ENCODE data around the gene LRRC37B.
"Not testable (repeated sequence)": the region's sequence is repeated elsewhere in the genome, so short reads cannot be mapped to it uniquely, and the experiment has no call there.

The LRRC37B gene

GRCh38 chr17:32006957-32007462 lies at the start of gene LRRC37B:
Gene LRRC37B, plus strand, starts transcription at chr17:32007383. Its CDS starts 14,010 bp downstream, at chr17:32021393.
- DNase-seq (ENCODE audit: low spot score): peak; percentile 79

GRCh38 chr17:31964131-31964530 lies 43.1 kb upstream of the LRRC37B start:
- DNase-seq (ENCODE audit: low spot score): not testable (repeated sequence)

- no peak for DNase-seq (ENCODE audit: low spot score)
These were observed 39.5 kb upstream of the LRRC37B start for GRCh38 chr17:31967648-31968047.

- not testable (repeated sequence) for DNase-seq (ENCODE audit: low spot score)
These were observed 36.8 kb upstream of the LRRC37B start for GRCh38 chr17:31970416-31970815.

GRCh38 chr17:31974269-31975071 lies 32.7 kb upstream of the LRRC37B start:
- not testable (repeated sequence) for DNase-seq (ENCODE audit: low spot score)

- not testable (repeated sequence) for DNase-seq (ENCODE audit: low spot score)
These were observed 31.8 kb upstream of the LRRC37B start for GRCh38 chr17:31975391-31975790.

- not testable (repeated sequence) for DNase-seq (ENCODE audit: low spot score)
These were observed 15.4 kb upstream of the LRRC37B start for GRCh38 chr17:31991821-31992220.

GRCh38 chr17:31997005-31997404 lies 10.2 kb upstream of the LRRC37B start:
- DNase-seq (ENCODE audit: low spot score): no peak

- DNase-seq (ENCODE audit: low spot score): no peak
These were observed 498 bp downstream of the LRRC37B start for GRCh38 chr17:32007463-32008298.

- no peak for DNase-seq (ENCODE audit: low spot score)
These were observed 2.0 kb downstream of the LRRC37B start for GRCh38 chr17:32009262-32009542.

- no peak for DNase-seq (ENCODE audit: low spot score)
These were observed 2.9 kb downstream of the LRRC37B start for GRCh38 chr17:32010114-32010513.

GRCh38 chr17:32015245-32016013 lies 8.2 kb downstream of the LRRC37B start:
- no peak for DNase-seq (ENCODE audit: low spot score)

GRCh38 chr17:32016231-32016630 lies 9.0 kb downstream of the LRRC37B start:
- DNase-seq (ENCODE audit: low spot score): no peak

GRCh38 chr17:32019228-32019627 lies 12.0 kb downstream of the LRRC37B start:
- no peak for DNase-seq (ENCODE audit: low spot score)

GRCh38 chr17:32020943-32021614 lies 13.9 kb downstream of the LRRC37B start:
- no peak for DNase-seq (ENCODE audit: low spot score)

- no peak for DNase-seq (ENCODE audit: low spot score)
These were observed 14.4 kb downstream of the LRRC37B start for GRCh38 chr17:32021615-32021955.

GRCh38 chr17:32022554-32022953 lies 15.4 kb downstream of the LRRC37B start:
- not testable (repeated sequence) for DNase-seq (ENCODE audit: low spot score)

- DNase-seq (ENCODE audit: low spot score): not testable (repeated sequence)
These were observed 20.1 kb downstream of the LRRC37B start for GRCh38 chr17:32027271-32027670.

- no peak for DNase-seq (ENCODE audit: low spot score)
These were observed 26.0 kb downstream of the LRRC37B start for GRCh38 chr17:32033223-32033622.

- DNase-seq (ENCODE audit: low spot score): not testable (repeated sequence)
These were observed 26.6 kb downstream of the LRRC37B start for GRCh38 chr17:32033812-32034211.

- not testable (repeated sequence) for DNase-seq (ENCODE audit: low spot score)
These were observed 33.1 kb downstream of the LRRC37B start for GRCh38 chr17:32040246-32040645.
